HFFc6 (cell line): ENCODE data around the gene MVD. TPM values are rescaled to one million over a fixed set of nuclear protein-coding genes. Genes with fewer than 3 reads are reported as not detected.

ENCODE experiments used
- DNase-seq: peaks from one replicate; pipeline ENCODE4 v3.0.0-alpha.2; 2018
- H3K27ac Mint-ChIP-seq: 2 replicates; pipeline ENCODE4 v1.8.0; 2020; ENCODE audit warnings: mild to moderate bottlenecking, mixed read lengths
- H3K27me3 Mint-ChIP-seq: 2 replicates; pipeline ENCODE4 v1.8.0; 2021; ENCODE audit warnings: mild to moderate bottlenecking, moderate library complexity, mixed read lengths; ENCODE audit not compliant: insufficient read depth
- H3K36me3 Mint-ChIP-seq: 2 replicates; pipeline ENCODE4 v1.8.0; 2021; ENCODE audit warnings: low read depth, mixed read lengths
- H3K4me1 Mint-ChIP-seq: 2 replicates; pipeline ENCODE4 v1.8.0; 2020; ENCODE audit warnings: low read depth, mixed read lengths
- H3K4me3 Mint-ChIP-seq: 2 replicates; pipeline ENCODE4 v1.8.0; 2020; ENCODE audit warnings: mild to moderate bottlenecking, moderate library complexity, mixed read lengths
- H3K9me3 Mint-ChIP-seq: 2 replicates; pipeline ENCODE4 v1.8.0; 2020; ENCODE audit warnings: mild to moderate bottlenecking, mixed read lengths
- total RNA-seq, 6 experiments: library from RNA; stranded (reverse); fragmentation: NEBNext Ultra II Directional; extraction: Animal tissue kit (Norgen Biotek cat#: 25700); gene quantifications; 2 replicates in 1 of 6; 3 replicates in 5 of 6; pipeline ENCODE4 v1.2.3, GENCODE V29; 2021
- TF ChIP-seq, protein P1 (sequence below): fragments of 200-600 bp; sonication (generic); IDR thresholded peaks from 2 replicates; pipeline ENCODE4 v1.5.0; 2021; ENCODE audit warnings: antibody characterized with exemption, mild to moderate bottlenecking

Gene MVD
- total RNA-seq, 6 experiments from 2014 or later = 21.1 to 28.0 (median 24.0) TPM

DNA sequence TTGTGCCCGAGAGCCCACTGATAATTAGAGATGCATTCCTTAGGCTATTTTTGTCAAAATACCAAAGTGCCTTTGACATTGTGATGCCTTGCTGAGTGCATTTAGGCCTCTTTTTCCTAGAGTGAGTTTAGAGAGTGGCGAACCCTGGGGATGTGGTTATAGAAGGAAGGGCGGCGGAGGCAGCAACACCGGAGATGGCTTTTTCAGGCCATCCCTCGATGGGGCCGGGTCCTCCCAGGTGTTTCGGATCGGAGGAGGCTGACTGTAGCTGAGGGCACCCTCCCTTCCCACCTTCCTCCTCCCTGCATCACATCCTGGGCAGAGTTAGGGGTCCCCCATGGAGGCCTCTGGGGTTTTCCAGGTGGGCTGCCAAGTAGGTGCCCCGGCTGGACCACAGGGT, 30.0 kb upstream of the MVD start:
- TF ChIP-seq, protein P1, sequence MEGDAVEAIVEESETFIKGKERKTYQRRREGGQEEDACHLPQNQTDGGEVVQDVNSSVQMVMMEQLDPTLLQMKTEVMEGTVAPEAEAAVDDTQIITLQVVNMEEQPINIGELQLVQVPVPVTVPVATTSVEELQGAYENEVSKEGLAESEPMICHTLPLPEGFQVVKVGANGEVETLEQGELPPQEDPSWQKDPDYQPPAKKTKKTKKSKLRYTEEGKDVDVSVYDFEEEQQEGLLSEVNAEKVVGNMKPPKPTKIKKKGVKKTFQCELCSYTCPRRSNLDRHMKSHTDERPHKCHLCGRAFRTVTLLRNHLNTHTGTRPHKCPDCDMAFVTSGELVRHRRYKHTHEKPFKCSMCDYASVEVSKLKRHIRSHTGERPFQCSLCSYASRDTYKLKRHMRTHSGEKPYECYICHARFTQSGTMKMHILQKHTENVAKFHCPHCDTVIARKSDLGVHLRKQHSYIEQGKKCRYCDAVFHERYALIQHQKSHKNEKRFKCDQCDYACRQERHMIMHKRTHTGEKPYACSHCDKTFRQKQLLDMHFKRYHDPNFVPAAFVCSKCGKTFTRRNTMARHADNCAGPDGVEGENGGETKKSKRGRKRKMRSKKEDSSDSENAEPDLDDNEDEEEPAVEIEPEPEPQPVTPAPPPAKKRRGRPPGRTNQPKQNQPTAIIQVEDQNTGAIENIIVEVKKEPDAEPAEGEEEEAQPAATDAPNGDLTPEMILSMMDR = no peak
- H3K4me3 Mint-ChIP-seq = no peak overlapping the region
- no peaks in the 10 kb centered on the region for H3K36me3 Mint-ChIP-seq
- no peak overlapping the region for H3K27ac Mint-ChIP-seq
- H3K4me1 Mint-ChIP-seq = no peaks in the 10 kb centered on the region
- no peak for DNase-seq
- H3K27me3 Mint-ChIP-seq = peaks cover 20% of the 10 kb centered on the region
- no peaks in the 10 kb centered on the region for H3K9me3 Mint-ChIP-seq

DNA sequence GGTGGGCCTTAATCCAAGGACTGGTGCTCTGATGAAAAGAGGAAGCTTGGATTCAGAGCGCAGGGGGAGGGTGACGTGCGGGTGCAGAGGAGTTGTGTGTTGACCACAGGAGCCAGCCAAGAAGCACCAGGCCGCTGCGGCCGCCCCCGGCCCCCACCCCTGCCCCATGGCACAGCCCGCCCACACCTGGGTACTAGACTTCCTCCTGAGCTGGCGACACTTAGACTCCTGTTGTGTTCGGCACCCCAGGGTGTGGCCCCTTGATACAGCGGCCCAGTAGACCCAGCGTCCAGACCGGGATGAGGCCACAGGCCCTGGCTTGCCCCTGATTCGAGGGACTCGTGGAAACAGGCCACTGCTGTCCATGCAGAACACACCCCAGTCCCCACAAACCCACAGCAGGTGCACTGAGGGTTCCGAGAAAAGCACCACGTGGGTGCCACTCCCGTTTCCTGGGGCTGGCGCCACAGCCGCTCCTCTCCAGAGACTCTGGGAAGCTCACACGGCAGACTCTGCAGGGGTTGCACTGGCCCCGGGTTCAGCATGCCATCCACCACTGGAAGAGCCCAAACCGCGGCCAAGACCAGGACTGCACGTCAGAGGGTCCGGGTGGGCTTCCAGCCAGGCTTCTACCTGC, 29.2 kb upstream of the MVD start:
- H3K27ac Mint-ChIP-seq = no peak overlapping the region

DNA sequence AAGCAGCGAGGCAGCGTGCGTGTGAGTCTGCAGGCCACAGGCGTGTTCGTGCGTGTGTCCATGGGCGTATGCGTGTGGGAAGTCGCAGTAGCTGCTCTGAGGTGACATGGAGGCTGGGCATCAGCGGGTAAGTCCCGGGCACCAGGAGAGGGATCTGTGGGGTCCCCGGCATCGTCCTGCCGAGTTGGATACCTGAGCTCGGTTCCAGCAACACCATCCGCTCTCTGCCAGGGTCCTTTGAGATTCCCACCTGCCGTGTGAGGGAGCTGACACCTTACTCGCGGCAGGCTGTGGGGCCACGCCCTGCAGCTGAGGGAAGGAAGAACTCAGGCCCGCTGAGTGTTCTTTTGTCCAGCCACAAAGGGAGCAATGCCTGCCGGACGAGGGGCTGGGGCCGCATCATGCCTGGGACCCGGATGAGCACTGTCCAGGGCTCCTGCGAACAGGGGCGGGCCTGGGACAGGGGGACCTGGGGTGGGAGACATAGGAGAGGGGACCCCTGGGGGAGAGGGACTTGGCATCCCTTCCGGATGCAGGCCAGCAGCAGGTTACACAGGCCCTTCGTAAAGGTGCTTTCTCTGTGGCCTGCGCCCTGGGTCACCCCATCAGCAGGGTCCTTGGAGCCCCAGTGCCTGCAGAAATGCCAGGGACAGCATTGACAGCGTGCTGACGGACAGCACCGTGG, 28.4 kb upstream of the MVD start:
- H3K27ac Mint-ChIP-seq = no peak overlapping the region
- no peaks in the 10 kb centered on the region for H3K4me1 Mint-ChIP-seq
- peaks cover 20% of the 10 kb centered on the region for H3K27me3 Mint-ChIP-seq
- DNase-seq = no peak
- H3K9me3 Mint-ChIP-seq = no peaks in the 10 kb centered on the region
- TF ChIP-seq, protein P1 = no peak
- H3K36me3 Mint-ChIP-seq = no peaks in the 10 kb centered on the region
- H3K4me3 Mint-ChIP-seq = no peak overlapping the region

More for the DNA sequence above, 29.2 kb upstream of the MVD start:
- Mint-ChIP-seq H3K4me3 (no peak overlapping the region), H3K27me3 (peaks cover 20% of the 10 kb centered on the region), H3K4me1 (no peaks in the 10 kb centered on the region), H3K36me3 (no peaks in the 10 kb centered on the region), H3K9me3 (no peaks in the 10 kb centered on the region)
- no peak for DNase-seq
- TF ChIP-seq, protein P1 = no peak

DNA sequence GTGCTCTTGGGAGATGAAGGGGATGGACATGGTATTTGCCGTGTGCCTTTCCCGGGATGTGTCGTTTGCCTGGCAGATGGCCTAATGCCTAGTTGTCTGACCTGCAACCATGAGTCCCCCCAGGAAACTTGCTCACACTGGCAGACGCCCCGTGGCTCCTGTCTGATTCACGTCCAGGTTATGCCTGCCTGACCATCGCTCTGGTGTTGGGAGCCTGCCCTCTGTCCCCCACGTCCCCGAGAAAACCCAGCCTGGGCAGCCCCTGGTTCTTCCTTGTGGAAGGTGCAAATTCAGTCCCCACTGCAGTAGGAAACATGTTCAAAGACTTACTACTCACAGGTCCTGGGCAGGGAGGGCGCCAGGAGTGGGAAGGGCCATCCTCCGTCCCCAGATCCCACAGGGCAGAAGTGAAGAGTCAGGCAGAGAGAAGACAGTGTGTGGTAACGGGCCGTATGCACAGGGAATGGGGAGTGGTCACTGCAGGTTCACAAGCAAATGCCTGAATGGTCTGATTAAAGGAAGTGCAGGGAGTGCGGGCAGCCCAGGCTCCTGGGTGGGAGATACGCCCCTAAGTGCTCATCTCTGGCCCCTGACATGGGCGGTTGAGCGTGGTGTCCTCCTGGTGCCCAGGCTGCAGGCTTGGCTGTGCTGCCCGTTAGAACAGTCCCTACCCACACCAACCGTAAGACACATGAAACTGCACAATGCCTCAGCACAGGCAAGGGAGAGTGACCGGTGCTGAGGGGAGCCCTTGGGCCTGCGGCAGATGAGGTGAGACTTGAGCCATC, 27.6 kb upstream of the MVD start:
- TF ChIP-seq, protein P1 = no peak
- H3K27ac Mint-ChIP-seq = no peak overlapping the region
- no peak overlapping the region for H3K4me3 Mint-ChIP-seq
- no peaks in the 10 kb centered on the region for H3K9me3 Mint-ChIP-seq
- DNase-seq = no peak
- H3K27me3 Mint-ChIP-seq = peaks cover 20% of the 10 kb centered on the region
- H3K36me3 Mint-ChIP-seq = no peaks in the 10 kb centered on the region
- H3K4me1 Mint-ChIP-seq = no peaks in the 10 kb centered on the region

DNA sequence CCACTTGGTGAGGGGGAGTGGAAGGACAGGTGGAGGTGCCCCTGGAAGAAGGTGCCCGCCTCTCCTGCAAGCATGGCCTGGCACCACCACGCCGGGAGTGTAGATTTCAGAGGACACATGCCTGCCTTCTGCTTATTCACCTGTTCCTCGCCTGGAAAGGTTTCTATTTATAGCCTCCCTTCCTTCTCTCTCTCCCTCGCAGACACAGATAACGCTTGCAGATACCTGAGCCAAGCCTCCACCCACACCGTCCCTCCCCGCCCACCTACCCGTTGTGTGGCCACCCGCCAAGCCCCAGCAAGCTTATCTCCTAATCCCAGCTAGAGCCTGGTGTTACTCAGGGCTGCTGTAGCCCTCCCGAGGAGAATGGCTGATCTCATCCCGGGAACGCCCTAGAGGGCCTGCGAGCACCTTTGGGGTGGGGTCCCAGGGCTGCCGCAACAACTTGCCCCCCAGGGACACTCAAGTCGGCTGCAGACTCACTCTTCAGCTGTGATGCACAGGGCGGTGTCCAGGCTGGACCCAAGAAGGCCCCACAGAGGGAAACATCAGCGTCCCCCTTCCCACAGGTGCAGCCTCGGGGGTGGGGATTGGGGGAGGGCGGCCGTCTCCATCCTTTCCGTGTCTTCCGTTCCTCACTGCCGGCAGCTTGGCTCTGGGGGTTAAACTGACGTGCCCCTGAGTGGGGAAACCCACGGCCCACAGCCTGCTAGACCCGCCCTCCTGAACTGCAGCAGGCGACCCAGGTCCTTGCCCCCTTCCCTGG, 25.3 kb upstream of the MVD start:
- Mint-ChIP-seq H3K36me3 (no peaks in the 10 kb centered on the region), H3K27me3 (peaks cover 31% of the 10 kb centered on the region), H3K9me3 (no peaks in the 10 kb centered on the region), H3K27ac (no peak overlapping the region), H3K4me1 (0 out of 2 replicates have a peak, but pooled peaks cover 8% of the 10 kb centered on the region), H3K4me3 (no peak overlapping the region)
- TF ChIP-seq, protein P1 = no peak
- DNase-seq = no peak
